Endothelial cell of umbilical vein (primary cell): ENCODE measurements around the gene HSP90AB1.

Experiments used
- CTCF ChIP-seq, 2 donors: IDR thresholded peaks; 1 replicate in 1 of 2; 2 replicates in 1 of 2; pipeline ENCODE4 v1.5.1; 2011; ENCODE audit warnings: low read length in 2 of 2, mild to moderate bottlenecking in 2 of 2, moderate library complexity in 2 of 2, control low read depth in 1 of 2, inconsistent platforms in 1 of 2, low read depth in 1 of 2; ENCODE audit not compliant: insufficient read depth in 1 of 2; ENCODE audit errors: extremely low read depth in 1 of 2
- EZH2 ChIP-seq: IDR thresholded peaks from 2 replicates; pipeline ENCODE4 v1.6.1; 2012; ENCODE audit warnings: borderline replicate concordance, low read depth, mild to moderate bottlenecking, moderate library complexity, low read length, inconsistent platforms; ENCODE audit not compliant: severe bottlenecking
- MAX ChIP-seq: IDR thresholded peaks from 2 replicates; pipeline ENCODE4 v1.6.1; 2011; ENCODE audit not compliant: insufficient read depth, insufficient read length
- POLR2A ChIP-seq: IDR thresholded peaks from 2 replicates; pipeline ENCODE4 v1.6.1; 2012; ENCODE audit warnings: low read depth, mild to moderate bottlenecking, control low read depth, low read length
- POLR2AphosphoS5 ChIP-seq: IDR thresholded peaks from 2 replicates; pipeline ENCODE4 v1.6.1; 2012; ENCODE audit warnings: low read depth, mild to moderate bottlenecking, control low read depth, low read length, moderate library complexity; ENCODE audit not compliant: insufficient read depth

- TF ChIP-seq CTCF (IDR thresholded peaks at IDR 0.05; ENCODE audit: extremely low read depth in 1 of 2, insufficient read depth in 1 of 2, low read depth in 1 of 2, low read length in 2 of 2) = no peak
- no peak for TF ChIP-seq POLR2A
- TF ChIP-seq EZH2 = no peak
- no peak for TF ChIP-seq POLR2AphosphoS5
- TF ChIP-seq MAX = no peak
Observed at GRCh38 chr6:44275271-44275748, 28.4 kb downstream of the HSP90AB1 start.
